K562 (cell line): ENCODE data around the gene PAF1. TPM values are rescaled to one million over a fixed set of nuclear protein-coding genes. Genes with fewer than 3 reads are reported as not detected.

Experiments
- ARNT ChIP-seq, 2 experiments: fragments of 450-650 bp; IDR thresholded peaks; 2 replicates each; pipeline ENCODE4 v1.6.1; 2016; ENCODE audit warnings: mild to moderate bottlenecking in 1 of 2
- BMI1 ChIP-seq: fragments of 150-350 bp; IDR thresholded peaks from 2 replicates; pipeline ENCODE4 v1.6.1; 2014; ENCODE audit warnings: low read length
- CAMTA2 ChIP-seq: fragments of 250-450 bp; sonication (Bioruptor Pico); conservative IDR thresholded peaks from 2 replicates; pipeline ENCODE4 v1.5.1; 2022
- CBFA2T3 ChIP-seq: fragments of 450-650 bp; IDR thresholded peaks from 2 replicates; pipeline ENCODE4 v1.6.1; 2017
- CTBP1 ChIP-seq: fragments of 450-650 bp; IDR thresholded peaks from 2 replicates; pipeline ENCODE4 v1.6.1; 2016; ENCODE audit warnings: borderline replicate concordance
- EHMT2 ChIP-seq: fragments of 450-650 bp; IDR thresholded peaks from 2 replicates; pipeline ENCODE4 v1.6.1; 2018; ENCODE audit warnings: antibody characterized with exemption
- HDAC3 ChIP-seq: fragments of 450-650 bp; IDR thresholded peaks from 2 replicates; pipeline ENCODE4 v1.6.1; 2018; ENCODE audit warnings: borderline replicate concordance, mild to moderate bottlenecking, moderate library complexity; ENCODE audit not compliant: partially characterized antibody
- JUND ChIP-seq, 2 experiments: IDR thresholded peaks; 2 replicates in 1 of 2; 3 replicates in 1 of 2; pipeline ENCODE4 v1.6.1; 2011; ENCODE audit warnings: borderline replicate concordance in 2 of 2, low read depth in 2 of 2, low read length in 2 of 2, improper control_type of control experiment in 1 of 2, missing biosample characterization in 1 of 2, missing genetic modification characterization in 1 of 2, missing genetic modification reagents in 1 of 2
- TRIM24 ChIP-seq, 2 experiments: fragments of 450-650 bp; IDR thresholded peaks; 2 replicates each; pipeline ENCODE4 v1.6.1; 2016
- polyA plus RNA-seq, 8 experiments: library from polyadenylated mRNA; depleted of rRNA in 4 of 8; stranded (reverse) in 5 of 8; unstranded in 3 of 8; fragments of >200 nt; fragmentation: Nextera tagmentation in 2 of 8; fragmentation: Illumina TruSeq in 1 of 8; extraction: Ambion mirVana in 2 of 8; extraction: Trizol in 1 of 8; gene quantifications; 2 replicates each; pipeline versions ENCODE4 v1.2.1 to v1.2.3, GENCODE V29; 2011 to 2014; ENCODE audit warnings: inconsistent platforms in 1 of 8, missing spikeins in 1 of 8
- total RNA-seq, 7 experiments: library from RNA; depleted of rRNA in 6 of 7; stranded (reverse); fragments of >200 nt in 6 of 7; fragmentation: Illumina TruSeq in 2 of 7; extraction: Trizol in 2 of 7; gene quantifications; 2 replicates each; pipeline versions ENCODE4 v1.2.1 to v1.2.3, GENCODE V29; 2011 to 2021; ENCODE audit warnings: low replicate concordance in 1 of 7
- TF ChIP-seq, protein P1 (sequence below), 2 experiments: fragments of 450-650 bp; conservative IDR thresholded peaks; 2 replicates each; pipeline ENCODE4 v1.6.1; 2017; ENCODE audit warnings: mild to moderate bottlenecking in 2 of 2, moderate library complexity in 2 of 2
- TF ChIP-seq, protein P2 (sequence below): sonication (generic); formaldehyde crosslinking; IDR thresholded peaks from 2 replicates; pipeline ENCODE4 v1.8.1; 2023; ENCODE audit warnings: mild to moderate bottlenecking, missing genetic modification reagents

The PAF1 gene
- total and polyA plus RNA-seq, 9 of the 15 experiments (the other 6 are each of a cell fraction or from before 2014, with no cell fraction given) = 1.5 to 45.0 (median 33.8) TPM

DNA sequence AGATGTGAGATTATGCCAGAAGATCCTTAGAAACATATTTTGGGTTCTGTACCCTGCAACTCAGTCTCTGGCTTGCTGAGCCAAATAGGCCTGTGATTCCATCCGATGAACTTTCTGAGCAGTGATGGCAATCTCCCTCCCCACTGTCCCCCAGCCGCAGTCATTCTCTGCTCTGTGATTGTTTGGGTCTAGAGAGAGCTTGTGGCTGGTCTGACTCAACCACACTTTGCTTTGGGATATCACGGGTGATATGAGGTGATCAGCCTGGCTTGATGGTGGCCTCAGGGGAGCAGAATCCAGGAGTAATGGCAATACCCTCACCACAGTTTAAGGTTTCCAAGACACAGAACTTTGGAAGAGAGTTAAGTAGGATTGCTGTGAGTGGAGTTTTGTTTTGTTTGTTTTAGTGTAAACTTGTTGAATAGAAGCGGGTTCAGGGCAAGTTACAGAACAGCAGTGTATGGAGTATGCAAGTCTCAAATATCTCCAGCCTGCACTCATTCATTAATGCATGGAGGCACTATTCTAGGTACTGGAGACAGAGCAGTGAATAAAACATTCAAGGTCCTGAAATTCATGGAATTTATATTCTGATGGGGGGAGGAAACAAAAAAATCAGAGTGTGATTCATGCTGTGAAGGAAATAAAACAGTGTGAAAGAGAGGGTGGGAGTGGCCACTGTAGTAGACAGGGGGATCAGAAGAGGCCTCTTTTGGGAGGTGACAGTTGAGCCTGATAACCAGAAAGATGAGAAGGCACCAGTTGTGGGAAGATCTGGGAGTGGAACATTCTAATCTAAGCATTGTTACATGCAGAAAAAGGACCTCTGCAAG lies 43.4 kb downstream of the PAF1 start (continued):
- TF ChIP-seq, protein P1, sequence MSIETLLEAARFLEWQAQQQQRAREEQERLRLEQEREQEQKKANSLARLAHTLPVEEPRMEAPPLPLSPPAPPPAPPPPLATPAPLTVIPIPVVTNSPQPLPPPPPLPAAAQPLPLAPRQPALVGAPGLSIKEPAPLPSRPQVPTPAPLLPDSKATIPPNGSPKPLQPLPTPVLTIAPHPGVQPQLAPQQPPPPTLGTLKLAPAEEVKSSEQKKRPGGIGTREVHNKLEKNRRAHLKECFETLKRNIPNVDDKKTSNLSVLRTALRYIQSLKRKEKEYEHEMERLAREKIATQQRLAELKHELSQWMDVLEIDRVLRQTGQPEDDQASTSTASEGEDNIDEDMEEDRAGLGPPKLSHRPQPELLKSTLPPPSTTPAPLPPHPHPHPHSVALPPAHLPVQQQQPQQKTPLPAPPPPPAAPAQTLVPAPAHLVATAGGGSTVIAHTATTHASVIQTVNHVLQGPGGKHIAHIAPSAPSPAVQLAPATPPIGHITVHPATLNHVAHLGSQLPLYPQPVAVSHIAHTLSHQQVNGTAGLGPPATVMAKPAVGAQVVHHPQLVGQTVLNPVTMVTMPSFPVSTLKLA (conservative IDR thresholded peaks at IDR 0.05) = 0 out of 4 replicates have a peak, but pooled peaks of 1 of the 2 experiments have one; percentile 20
- no peak for TF ChIP-seq TRIM24 (IDR thresholded peaks at IDR 0.05)
- no peak for TF ChIP-seq BMI1
- TF ChIP-seq ARNT (IDR thresholded peaks at IDR 0.05) = no peak
- TF ChIP-seq, protein P2, sequence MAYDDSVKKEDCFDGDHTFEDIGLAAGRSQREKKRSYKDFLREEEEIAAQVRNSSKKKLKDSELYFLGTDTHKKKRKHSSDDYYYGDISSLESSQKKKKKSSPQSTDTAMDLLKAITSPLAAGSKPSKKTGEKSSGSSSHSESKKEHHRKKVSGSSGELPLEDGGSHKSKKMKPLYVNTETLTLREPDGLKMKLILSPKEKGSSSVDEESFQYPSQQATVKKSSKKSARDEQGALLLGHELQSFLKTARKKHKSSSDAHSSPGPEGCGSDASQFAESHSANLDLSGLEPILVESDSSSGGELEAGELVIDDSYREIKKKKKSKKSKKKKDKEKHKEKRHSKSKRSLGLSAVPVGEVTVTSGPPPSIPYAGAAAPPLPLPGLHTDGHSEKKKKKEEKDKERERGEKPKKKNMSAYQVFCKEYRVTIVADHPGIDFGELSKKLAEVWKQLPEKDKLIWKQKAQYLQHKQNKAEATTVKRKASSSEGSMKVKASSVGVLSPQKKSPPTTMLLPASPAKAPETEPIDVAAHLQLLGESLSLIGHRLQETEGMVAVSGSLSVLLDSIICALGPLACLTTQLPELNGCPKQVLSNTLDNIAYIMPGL = no peak
- no peak for TF ChIP-seq EHMT2
- peak; percentile 72 for TF ChIP-seq CBFA2T3
- peak; percentile 38; the same call in 1 of the 2 replicates for TF ChIP-seq JUND (IDR thresholded peaks at IDR 0.05; ENCODE audit: borderline replicate concordance, low read depth, low read length)
- peak; percentile 8; the same call in 1 of the 3 replicates for TF ChIP-seq JUND (tag; IDR thresholded peaks at IDR 0.05; ENCODE audit: borderline replicate concordance, low read depth, low read length)
- peak; percentile 19 for TF ChIP-seq HDAC3
- TF ChIP-seq CAMTA2 = no peak
- TF ChIP-seq CTBP1 = peak; percentile 16; the same call in 1 of the 2 replicates
